GM18868 (cell line): ENCODE results near the gene PTF1A.

Experiments
- ATAC-seq: cut with Tn5 transposase; IDR thresholded peaks from one replicate; pipeline ENCODE4 v1.9.1; 2021; ENCODE audit warnings: mild to moderate bottlenecking, moderate library complexity; ENCODE audit not compliant: unreplicated experiment

Gene PTF1A

DNA sequence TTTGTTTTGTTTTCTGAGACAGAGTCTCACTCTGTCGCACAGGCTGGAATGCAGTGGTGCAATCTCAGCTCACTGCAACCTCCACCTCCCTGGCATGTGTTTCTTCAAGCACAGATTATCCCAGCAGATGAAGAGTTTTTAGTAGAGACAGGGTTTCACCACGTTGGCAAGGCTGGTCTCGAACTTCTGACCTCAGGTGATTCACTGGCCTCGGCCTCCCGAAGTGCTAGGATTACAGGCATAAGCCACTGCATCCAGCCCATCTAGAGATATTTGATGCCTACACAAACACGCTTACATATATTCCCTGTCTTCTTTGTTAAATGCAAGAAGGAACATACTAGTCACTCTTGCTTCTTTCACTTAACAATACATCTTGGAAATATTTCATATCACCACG, 5.9 kb upstream of the PTF1A start:
- ATAC-seq, result no peak

DNA sequence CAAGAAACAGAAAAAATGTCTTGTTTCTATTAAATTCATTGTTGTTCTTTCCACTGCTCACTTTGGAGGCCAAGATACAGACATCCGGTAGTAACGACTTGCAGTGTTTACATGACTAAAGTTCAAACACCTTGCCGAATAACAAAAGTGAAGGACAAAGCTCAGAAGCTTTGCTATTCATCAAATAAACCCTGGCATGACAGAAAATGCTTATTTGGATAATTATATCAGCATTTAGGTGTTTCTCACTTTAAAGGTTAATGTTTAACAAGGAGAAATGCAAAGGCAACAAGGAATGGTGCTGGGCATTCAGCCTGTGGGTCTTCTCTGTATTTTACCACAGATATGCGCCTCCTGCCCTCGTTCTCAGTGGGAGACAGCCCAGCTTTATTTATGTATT, 5.4 kb upstream of the PTF1A start:
- no peak for ATAC-seq

DNA sequence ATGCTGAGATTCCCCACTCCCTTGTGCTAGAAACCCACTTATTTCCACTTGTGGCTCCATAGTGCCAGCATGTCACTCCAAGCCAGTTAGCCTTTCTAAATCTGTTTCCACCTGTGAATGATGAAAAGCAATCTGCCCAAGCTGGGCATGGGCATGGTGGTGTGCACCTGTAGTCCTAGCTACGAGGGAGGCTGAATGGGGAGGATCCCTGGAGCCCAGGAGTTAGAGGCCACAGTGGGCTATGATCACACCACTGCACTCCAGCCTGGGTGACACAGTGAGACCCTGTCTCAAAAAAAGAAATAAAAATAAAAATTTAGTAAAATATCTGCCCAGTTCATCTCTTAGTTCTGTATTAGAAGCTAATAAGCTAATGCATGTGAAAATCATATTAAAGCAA, 5.0 kb upstream of the PTF1A start:
- no peak for ATAC-seq

DNA sequence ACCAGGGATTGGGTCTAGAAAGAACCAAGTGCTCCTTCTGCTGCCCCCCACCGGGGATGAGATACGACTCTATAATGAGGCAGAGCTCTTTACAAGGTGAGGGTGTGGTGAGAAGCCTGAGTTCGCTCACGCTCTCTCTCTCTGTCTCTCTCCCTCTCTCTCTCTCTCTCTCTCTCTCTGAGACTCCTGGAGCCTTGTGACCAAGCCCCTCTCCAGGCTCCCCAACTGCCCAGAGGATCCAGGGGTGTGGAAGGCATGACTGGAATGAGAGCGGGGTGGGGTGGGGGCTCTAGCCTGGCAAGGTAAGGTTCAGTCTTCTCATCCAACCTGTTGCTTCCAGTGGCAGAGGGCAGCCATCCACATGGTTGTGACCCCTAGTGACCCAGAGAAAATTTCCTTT, 3.1 kb upstream of the PTF1A start:
- no peak for ATAC-seq

DNA sequence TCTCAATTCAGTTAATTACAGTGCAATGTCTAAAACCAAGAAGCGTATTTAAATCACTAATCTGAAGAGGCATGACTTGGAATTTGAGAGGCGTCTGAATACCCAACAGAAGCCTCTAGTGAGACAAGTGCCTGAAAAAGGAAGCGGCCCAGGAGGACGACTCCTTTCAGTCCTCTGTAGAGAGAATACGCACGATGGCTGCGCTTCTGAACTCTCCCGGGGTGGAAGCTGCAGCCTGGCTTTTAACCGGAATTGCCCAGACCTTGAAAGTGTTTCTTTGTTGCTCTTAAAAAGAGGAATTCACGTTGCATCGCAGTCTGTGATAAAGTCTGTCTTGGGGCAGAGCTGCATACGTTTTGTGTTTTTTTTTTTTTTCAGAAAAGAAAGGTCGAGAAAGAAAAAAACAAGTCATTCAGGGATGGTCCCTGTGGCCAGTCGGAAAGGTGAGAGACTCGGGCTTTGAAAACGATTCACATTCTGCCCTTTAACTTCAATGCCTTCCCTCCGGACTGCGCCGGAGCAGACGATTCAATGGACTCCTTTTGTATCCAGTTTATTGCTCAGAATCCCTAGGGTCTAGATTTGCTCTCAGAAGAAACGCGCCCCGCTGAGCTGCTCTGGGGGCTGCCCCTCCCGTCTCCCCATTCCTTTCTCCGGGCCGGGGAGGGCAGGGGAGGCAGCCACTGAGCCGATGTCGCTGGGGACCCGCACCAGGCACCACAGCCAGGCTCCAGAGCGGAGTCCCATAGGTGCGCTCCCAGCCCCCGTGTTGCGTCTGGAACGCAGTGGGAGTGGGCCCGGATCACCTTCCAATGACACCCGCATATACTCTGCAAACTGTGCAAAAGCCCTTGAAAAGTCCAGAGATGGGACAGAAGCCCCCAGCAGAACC, 994 bp upstream of the PTF1A start:
- ATAC-seq, result no peak

DNA sequence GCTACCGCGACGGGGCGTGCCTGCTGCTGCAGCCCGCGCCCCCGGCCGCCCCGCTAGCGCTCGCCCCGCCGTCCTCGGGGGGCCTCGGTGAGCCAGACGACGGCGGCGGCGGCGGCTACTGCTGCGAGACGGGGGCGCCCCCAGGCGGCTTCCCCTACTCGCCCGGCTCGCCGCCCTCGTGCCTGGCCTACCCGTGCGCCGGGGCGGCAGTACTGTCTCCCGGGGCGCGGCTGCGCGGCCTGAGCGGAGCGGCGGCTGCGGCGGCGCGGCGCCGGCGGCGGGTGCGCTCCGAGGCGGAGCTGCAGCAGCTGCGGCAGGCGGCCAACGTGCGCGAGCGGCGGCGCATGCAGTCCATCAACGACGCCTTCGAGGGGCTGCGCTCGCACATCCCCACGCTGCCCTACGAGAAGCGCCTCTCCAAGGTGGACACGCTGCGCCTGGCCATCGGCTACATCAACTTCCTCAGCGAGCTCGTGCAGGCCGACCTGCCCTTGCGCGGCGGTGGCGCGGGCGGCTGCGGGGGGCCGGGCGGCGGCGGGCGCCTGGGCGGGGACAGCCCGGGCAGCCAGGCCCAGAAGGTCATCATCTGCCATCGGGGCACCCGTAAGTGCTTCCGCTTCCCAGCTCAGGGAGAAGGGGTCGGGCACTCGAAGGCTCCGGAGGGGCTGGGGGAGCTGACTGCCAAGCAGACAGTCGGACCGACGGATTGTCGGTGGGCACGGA, 761 bp downstream of the PTF1A start:
- no peak for ATAC-seq

DNA sequence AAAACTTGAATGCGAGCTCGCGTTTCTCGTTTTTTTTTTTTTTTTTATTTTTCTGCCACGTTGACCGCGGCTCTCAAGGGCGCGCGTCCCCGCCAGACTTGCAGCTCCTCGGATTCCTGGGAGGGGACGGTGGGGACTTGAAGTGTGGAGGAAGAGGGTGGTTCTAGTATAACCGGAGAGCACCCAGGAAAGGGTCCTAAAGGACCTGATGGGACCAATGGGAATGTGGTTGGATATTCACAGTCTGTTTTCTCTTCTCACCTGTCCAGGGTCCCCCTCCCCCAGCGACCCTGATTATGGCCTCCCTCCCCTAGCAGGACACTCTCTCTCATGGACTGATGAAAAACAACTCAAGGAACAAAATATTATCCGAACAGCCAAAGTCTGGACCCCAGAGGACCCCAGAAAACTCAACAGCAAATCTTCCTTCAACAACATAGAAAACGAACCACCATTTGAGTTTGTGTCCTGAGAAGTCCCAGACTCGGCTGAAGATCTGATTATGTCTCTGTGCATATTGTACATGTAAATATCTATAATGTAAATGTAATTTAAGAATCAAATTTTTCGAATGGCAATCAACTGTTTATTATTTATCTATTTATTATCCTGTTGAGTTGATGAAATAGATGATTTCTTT, 1.4 kb downstream of the PTF1A start:
- ATAC-seq, result no peak

DNA sequence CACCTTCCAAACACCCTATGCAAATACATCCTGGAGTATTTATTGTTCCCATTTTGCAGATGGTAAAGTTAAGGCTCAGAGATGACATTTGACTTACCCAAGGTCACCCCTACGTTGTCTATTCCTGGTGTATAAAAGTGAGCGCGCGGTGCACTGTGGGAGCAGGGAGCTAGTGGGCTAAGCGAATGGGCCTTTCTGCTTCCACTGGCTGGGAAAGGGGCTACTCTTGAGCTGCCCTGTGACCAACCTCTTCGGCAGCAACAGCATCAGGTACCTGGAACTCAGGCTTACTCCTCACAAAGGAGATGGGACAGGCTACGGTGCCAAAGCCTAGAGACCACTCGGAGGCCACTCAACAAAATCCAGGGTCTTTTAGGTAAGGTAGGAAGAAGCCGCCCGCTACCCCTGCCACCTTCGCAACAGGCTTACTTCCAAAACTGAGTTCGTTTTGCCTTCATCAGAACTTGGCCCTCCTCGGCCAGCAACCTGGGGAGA, 2.4 kb downstream of the PTF1A start:
- no peak for ATAC-seq

DNA sequence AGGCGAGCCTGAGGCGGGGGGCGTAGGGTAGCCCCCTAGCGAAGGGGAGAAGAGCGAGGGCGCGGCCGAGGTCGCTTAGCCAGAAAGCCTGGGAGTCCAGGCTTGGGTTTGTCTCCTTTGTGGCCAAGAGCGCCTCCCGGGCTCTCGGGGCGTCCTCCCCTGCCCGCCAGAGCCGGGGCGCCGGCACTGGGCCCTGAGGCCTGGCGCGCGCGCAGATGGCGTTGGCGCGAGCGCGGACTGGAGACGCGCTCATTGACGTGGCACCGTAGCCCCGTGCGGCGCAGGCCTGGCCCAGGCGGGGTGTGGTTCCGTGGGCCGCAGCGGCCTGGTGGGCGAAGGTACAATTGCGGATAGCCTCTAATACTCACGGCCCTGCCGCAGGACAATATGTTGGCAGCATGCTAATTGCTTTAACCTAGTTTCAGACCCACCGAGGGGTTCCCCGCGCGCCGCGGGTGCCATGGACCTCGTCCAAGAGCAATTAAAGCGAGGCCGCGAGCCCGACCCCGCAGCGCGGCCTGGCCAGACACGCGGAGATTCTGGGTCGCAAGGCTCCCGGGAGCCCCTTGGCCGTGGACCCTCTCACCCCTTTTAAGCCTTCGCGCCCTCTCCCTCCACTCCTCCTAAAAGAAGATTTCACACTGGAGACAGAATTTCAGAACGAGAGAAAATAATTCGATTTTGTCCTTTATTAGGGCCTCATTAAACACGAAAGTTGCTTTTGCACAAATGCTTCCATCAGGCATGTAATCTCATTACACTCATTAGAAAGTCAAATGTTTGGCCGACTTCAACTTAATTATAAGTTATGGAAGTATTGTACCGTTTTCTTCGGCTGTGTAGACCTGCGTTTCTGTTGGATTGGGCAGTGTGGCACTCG, 3.1 kb downstream of the PTF1A start:
- no peak for ATAC-seq

DNA sequence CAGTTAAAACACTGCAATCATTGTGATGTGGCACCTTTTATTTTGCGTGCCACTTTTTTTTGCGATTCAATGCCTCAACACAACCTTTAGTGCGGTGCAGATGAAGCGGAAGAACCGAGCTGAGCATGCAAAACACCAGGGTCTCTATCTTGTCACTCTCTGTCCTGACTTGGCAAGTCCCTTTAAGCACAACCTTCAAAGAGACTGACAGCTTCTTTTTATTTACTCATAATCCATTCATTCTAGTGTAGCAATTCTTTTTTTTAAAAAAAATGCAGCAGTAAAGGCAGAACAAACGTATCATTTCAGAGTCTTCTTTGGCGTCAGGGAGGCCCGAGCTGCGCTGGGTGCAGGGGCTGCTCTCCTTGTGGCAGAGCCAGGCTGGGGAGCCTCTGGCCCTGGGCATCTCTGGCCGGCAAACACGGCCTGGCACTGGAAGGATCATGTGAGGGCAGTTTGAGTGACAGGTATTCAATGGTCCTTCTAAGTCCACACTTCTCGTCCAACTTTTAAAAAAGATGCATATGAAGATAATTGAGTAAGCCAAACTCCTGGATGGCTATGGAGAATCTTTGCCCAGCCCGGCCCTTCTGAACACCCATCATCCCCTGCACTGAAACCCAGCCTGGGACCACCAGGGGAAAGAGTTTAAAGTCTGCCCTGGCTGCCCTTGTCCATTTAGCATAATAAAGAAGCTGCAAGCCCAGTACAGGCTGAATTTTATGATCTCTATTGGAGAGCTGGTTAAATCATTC, 3.9 kb downstream of the PTF1A start:
- ATAC-seq, result no peak

DNA sequence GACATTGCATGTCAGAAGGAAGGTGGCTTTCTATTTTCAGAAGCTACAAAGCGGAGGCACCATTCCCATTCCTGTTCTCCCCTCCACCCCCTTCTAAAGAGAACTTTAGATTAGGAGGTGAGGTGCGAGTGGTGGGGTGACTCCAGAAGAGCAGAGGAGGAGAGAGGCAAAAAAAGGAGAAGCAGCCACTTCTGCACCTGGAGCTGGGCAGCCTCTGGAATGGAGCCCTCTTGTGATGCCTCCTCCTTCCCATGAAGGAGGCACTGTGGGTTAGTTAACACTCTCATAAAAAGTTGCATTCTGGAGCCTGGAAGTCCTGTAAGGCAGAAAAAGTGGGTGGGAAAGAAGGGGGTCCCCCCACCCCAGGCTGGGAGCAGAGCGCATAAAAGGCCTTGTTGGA, 4.8 kb downstream of the PTF1A start:
- no peak for ATAC-seq

DNA sequence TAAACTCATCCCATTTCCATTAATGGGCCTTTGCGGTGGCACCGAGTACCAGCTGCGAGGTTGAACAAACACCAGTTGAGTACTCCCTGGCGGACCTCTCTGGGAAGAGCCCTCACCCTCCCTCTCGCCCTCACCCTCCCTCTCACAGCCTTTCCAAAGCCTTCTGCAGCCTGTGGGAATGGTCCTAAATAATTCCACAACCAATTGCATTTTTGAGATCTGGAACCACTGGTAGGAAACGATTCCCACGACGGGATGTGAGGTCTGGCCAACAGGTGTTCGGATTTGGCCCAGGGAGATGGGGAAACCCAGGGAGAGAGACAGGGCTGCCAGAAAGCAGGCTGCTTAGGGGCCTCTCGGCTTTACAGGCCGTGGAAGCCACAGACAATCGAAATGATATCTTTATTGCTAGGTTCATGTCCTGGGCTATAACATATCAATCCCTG, 5.3 kb downstream of the PTF1A start:
- no peak for ATAC-seq

DNA sequence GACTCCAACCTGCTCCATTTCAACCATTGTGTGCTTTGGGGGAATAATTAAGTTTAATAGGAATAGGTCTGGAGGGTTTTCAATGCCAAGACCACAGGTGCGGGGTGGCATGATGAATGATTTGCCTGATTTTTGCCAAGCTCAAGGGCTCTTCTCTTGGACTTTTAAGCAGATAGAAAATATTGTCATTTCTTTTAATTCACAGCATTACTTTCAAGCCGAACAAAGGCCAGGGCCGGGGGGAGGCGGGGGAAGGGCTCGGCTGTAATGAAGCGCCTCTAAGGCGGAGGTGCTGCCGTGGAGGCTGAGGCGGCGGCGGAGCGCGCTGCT, 6.5 kb downstream of the PTF1A start:
- ATAC-seq, result no peak

DNA sequence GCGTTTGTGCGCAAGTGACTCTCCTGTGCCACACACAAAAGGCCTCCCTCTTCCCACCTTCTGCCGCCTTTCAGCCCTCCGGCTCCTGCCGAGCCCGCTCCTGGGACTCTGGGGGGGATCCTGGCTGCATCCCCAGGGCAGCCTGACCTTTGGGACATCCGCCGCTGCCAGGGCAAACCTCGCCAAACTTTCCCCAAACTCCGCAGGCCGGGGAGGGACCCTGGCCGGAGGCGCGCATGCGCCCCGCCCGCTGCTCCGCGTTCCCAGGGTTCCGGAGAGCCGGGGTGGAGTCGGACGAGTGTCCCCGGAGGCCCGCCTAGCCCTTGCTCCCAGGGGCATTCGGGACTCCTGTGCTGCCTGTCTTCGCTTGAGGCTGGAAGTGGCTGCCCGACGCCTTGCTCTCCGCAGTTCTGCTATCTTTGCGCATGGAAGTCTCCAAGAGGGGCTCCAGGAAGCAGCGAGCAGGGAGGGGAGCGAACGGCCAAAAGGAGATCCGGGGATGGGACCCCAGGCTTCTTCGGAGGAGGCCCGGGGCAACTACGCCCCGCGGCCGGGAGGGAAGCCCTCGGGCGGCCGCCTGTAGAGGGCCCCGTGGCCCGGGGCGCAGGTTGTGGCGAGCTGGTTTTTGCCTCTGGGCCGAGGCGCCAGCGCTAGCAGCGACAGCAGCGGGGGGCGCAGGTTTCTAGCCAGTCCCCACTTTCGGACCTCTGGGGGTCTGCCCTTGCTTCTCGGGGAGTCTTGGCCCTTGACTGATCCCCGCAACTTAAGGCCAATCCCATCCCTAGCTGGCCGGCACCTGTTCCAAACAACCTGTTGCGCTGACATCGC, 7.0 kb downstream of the PTF1A start:
- ATAC-seq, result no peak

DNA sequence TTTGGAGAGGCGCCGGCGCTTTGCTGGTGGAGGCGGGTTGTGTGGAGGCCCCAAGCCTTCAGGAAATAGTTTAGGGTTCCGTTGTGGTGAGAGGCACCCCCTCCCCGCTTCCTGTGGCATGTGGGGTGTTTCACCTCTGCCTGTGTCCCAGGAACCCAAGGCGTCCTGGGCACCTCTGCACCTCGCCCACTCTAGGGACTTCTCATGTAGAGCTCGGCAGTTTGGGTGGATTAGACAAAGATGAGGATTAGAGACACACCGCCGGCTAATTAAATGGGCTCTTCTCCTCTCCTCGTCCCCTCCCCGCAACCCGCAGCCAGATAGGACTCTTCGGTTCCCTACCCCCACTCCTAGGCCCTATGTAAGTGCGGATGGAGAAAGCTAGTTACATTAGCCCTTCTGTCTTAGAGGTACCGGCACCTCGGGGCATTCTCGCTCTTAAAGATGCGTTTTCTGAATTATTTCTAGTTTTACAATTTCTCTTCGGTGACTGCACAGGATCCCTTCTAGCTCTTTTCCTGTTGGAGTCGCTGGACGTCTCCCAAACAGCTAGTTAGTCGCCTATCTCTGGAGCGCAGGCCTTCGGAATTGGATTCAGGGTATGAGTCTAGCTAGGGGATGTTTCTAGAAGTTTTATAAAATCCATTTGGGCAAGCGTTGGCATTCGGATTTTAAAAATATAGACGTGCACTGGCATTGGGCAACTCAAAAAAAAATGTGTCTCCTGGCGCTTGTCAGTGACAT, 7.8 kb downstream of the PTF1A start:
- ATAC-seq, result no peak

DNA sequence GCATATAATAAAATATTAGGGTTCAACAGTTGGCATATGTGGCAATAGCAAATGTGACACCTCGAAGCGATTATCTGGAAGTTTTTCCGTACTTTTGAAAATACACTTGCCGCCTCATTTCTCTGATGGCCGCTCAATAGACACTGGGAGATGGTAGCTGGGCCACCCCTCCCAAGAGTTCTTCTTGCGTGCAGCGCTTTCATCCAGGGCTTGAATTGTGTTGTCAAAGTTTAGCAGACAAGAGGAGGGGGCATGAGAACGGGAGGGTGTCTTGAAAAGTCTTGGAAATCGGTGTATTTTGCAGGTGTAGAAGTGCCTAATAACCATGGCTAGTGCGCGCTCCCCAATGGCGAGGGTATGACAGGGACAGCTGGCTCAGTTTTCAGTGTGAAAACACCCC, 8.5 kb downstream of the PTF1A start:
- no peak for ATAC-seq

DNA sequence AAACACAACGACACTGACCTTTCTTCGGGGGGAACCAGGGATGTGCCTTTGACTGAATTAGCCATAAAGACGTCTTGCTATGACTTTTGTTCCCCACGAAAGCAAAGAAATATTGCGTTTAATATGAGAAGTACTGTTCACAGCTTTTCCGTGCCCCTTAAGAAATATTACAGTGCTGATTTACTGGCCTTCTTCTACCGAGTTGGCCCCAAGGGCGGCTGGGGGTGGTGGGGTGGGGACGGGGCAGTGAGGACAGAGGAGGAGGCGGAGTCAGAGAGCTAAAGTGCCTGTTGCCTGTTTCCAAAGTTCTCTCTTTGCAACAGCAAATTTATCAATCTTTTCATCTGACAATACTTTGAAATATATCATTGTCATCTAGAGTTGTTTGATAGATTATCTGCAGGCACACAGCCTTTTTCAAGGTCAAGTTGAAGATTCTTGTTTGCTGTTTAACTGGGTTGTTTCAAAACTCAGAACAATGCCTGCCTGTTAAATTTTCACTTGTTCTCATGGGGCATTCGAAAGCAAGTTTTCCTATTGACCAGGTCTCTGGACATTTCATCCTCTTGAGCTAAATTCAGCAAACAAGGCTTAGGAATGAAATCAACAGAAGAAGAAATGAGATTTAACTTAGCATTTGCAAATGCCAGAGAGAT, 9.0 kb downstream of the PTF1A start:
- no peak for ATAC-seq

DNA sequence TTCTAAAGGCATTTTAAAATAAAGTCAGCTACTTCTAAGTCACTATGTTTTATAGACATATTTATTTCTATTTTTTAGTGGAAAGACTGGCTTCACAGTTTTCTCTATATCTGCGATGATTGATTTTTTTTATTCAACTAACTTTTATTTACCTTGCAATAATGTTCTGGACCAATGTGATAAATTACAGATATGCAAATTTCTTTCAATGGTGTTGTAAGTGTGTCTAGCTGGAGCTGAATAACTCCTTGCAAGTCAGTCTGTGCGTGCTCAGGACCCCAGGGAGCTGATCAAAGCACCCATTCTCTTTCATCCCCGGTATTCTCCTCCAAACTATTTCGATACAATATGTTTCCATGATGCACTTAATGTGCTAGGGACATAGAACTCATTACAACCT, 9.7 kb downstream of the PTF1A start:
- no peak for ATAC-seq
